WTC11 (cell line): ENCODE data around the gene CARD14. TPM values are rescaled to one million over a fixed set of nuclear protein-coding genes. Genes with fewer than 3 reads are reported as not detected.

ENCODE experiments used
- ATAC-seq: fragments of 200-7000 bp; cut with Tn5 transposase; 2 replicates; pipeline ENCODE4 v1.10.0; 2021; ENCODE audit warnings: mild to moderate bottlenecking, moderate library complexity
- CTCF ChIA-PET: fragments of 300-600 bp; sonication (Branson Sonifier 250); formaldehyde crosslinking; loops from one replicate; lab custom pipeline; 2021; ENCODE audit warnings: antibody characterized with exemption; lab: Charles Lee
- POLR2A ChIA-PET: fragments of 350-600 bp; sonication (Branson Sonifier 250); formaldehyde crosslinking; loops from one replicate; lab custom pipeline; 2021; ENCODE audit warnings: antibody characterized with exemption; lab: Charles Lee
- DNase-seq: peaks from one replicate; pipeline ENCODE4 v3.0.0; 2021; ENCODE audit warnings: low spot score
- H3K27ac Mint-ChIP-seq: 2 replicates; pipeline ENCODE4 v1.8.0; 2021; ENCODE audit warnings: mixed read lengths
- H3K27me3 Mint-ChIP-seq: 2 replicates; pipeline ENCODE4 v1.8.0; 2021; ENCODE audit warnings: low read depth, mild to moderate bottlenecking, moderate library complexity, mixed read lengths
- H3K36me3 Mint-ChIP-seq: 2 replicates; pipeline ENCODE4 v1.8.0; 2021; ENCODE audit warnings: mixed read lengths
- H3K4me1 Mint-ChIP-seq: 2 replicates; pipeline ENCODE4 v1.8.0; 2022; ENCODE audit warnings: mixed read lengths
- H3K4me3 Mint-ChIP-seq: 2 replicates; pipeline ENCODE4 v1.8.0; 2021; ENCODE audit warnings: mild to moderate bottlenecking, moderate library complexity, mixed read lengths
- H3K9me3 Mint-ChIP-seq: 2 replicates; pipeline ENCODE4 v1.8.0; 2021; ENCODE audit warnings: mixed read lengths
- ATF6 ChIP-seq: sonication (generic); formaldehyde crosslinking; IDR thresholded peaks from 2 replicates; pipeline ENCODE4 v1.8.1; 2023; ENCODE audit warnings: mild to moderate bottlenecking, missing genetic modification reagents
- CBFB ChIP-seq: sonication (generic); formaldehyde crosslinking; IDR thresholded peaks from 2 replicates; pipeline ENCODE4 v1.8.1; 2022; ENCODE audit warnings: mild to moderate bottlenecking, low read depth, missing genetic modification reagents
- CREB1 ChIP-seq: sonication (generic); formaldehyde crosslinking; IDR thresholded peaks from 2 replicates; pipeline ENCODE4 v1.8.0; 2023; ENCODE audit warnings: mild to moderate bottlenecking, missing genetic modification reagents
- ETV6 ChIP-seq: sonication (generic); formaldehyde crosslinking; IDR thresholded peaks from 2 replicates; pipeline ENCODE4 v1.8.1; 2022; ENCODE audit warnings: mild to moderate bottlenecking, missing genetic modification reagents
- FOXK1 ChIP-seq: sonication (generic); formaldehyde crosslinking; IDR thresholded peaks from 2 replicates; pipeline ENCODE4 v1.8.0; 2022; ENCODE audit warnings: mild to moderate bottlenecking, moderate library complexity, missing genetic modification reagents
- FOXP1 ChIP-seq: sonication (generic); formaldehyde crosslinking; IDR thresholded peaks from 2 replicates; pipeline ENCODE4 v1.8.0; 2022; ENCODE audit warnings: missing genetic modification reagents, mild to moderate bottlenecking, moderate library complexity, borderline replicate concordance
- HMGXB4 ChIP-seq: sonication (generic); formaldehyde crosslinking; IDR thresholded peaks from 2 replicates; pipeline ENCODE4 v1.8.1; 2023; ENCODE audit warnings: mild to moderate bottlenecking, moderate library complexity, missing genetic modification reagents
- NFYB ChIP-seq: sonication (generic); formaldehyde crosslinking; conservative IDR thresholded peaks from 2 replicates; pipeline ENCODE4 v1.8.0; 2022; ENCODE audit warnings: low read depth, missing genetic modification reagents
- PREB ChIP-seq: sonication (generic); formaldehyde crosslinking; IDR thresholded peaks from 2 replicates; pipeline ENCODE4 v1.8.1; 2022; ENCODE audit warnings: mild to moderate bottlenecking, missing genetic modification reagents, moderate library complexity, borderline replicate concordance
- PRRX2 ChIP-seq: fragments of 250-450 bp; sonication (Bioruptor Pico); IDR thresholded peaks from 2 replicates; pipeline ENCODE4 v1.8.0; 2021; ENCODE audit warnings: mild to moderate bottlenecking
- SMAD3 ChIP-seq: sonication (generic); formaldehyde crosslinking; IDR thresholded peaks from 2 replicates; pipeline ENCODE4 v1.8.0; 2022; ENCODE audit warnings: missing genetic modification reagents, mild to moderate bottlenecking, borderline replicate concordance
- SMAD4 ChIP-seq: sonication (generic); formaldehyde crosslinking; IDR thresholded peaks from 2 replicates; pipeline ENCODE4 v1.8.0; 2022; ENCODE audit warnings: mild to moderate bottlenecking, missing genetic modification reagents
- total RNA-seq: library from RNA; stranded (reverse); gene quantifications from 3 replicates; pipeline ENCODE4 v1.2.3, GENCODE V29; 2021
- TF ChIP-seq, protein P1 (sequence below): sonication (generic); formaldehyde crosslinking; IDR thresholded peaks from 2 replicates; pipeline ENCODE4 v1.8.1; 2023; ENCODE audit warnings: mild to moderate bottlenecking, missing genetic modification reagents, borderline replicate concordance
- TF ChIP-seq, protein P2 (sequence below): fragments of 250-450 bp; sonication (Bioruptor Pico); IDR thresholded peaks from 2 replicates; pipeline ENCODE4 v1.9.0; 2021; ENCODE audit warnings: moderate library complexity, mild to moderate bottlenecking, inconsistent platforms, borderline replicate concordance
- TF ChIP-seq, protein P3 (sequence below): sonication (generic); formaldehyde crosslinking; IDR thresholded peaks from 2 replicates; pipeline ENCODE4 v1.8.0; 2022; ENCODE audit warnings: mild to moderate bottlenecking, missing genetic modification reagents
- TF ChIP-seq, protein P4 (sequence below): sonication (generic); formaldehyde crosslinking; IDR thresholded peaks from 2 replicates; pipeline ENCODE4 v1.8.0; 2022; ENCODE audit warnings: mild to moderate bottlenecking, missing genetic modification reagents

The CARD14 gene
- total RNA-seq, 1 experiment from 2014 or later, result 0.83 TPM

GRCh38 chr17:80217703-80218362 lies 48.0 kb downstream of the CARD14 start:
- ChIA-PET CTCF (no interaction called here), POLR2A (interaction anchor here (0.7 kb wide), 1 partner anchor 33 kb away, joined by 4 read pairs; no protein-coding TSS in a partner anchor)
- TF ChIP-seq PRRX2 (CRISPR knock-in tag) (no peak), PREB (CRISPR knock-in tag) (no peak), ATF6 (CRISPR knock-in tag) (no peak), NFYB (no peak), FOXK1 (no peak), SMAD4 (CRISPR knock-in tag) (no peak), HMGXB4 (CRISPR knock-in tag) (no peak), SMAD3 (CRISPR knock-in tag) (no peak), CBFB (CRISPR knock-in tag) (no peak), ETV6 (no peak), FOXP1 (CRISPR knock-in tag) (no peak), CREB1 (CRISPR knock-in tag) (no peak)
- TF ChIP-seq, protein P1, sequence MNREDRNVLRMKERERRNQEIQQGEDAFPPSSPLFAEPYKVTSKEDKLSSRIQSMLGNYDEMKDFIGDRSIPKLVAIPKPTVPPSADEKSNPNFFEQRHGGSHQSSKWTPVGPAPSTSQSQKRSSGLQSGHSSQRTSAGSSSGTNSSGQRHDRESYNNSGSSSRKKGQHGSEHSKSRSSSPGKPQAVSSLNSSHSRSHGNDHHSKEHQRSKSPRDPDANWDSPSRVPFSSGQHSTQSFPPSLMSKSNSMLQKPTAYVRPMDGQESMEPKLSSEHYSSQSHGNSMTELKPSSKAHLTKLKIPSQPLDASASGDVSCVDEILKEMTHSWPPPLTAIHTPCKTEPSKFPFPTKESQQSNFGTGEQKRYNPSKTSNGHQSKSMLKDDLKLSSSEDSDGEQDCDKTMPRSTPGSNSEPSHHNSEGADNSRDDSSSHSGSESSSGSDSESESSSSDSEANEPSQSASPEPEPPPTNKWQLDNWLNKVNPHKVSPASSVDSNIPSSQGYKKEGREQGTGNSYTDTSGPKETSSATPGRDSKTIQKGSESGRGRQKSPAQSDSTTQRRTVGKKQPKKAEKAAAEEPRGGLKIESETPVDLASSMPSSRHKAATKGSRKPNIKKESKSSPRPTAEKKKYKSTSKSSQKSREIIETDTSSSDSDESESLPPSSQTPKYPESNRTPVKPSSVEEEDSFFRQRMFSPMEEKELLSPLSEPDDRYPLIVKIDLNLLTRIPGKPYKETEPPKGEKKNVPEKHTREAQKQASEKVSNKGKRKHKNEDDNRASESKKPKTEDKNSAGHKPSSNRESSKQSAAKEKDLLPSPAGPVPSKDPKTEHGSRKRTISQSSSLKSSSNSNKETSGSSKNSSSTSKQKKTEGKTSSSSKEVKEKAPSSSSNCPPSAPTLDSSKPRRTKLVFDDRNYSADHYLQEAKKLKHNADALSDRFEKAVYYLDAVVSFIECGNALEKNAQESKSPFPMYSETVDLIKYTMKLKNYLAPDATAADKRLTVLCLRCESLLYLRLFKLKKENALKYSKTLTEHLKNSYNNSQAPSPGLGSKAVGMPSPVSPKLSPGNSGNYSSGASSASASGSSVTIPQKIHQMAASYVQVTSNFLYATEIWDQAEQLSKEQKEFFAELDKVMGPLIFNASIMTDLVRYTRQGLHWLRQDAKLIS (CRISPR knock-in tag), result no peak
- TF ChIP-seq, protein P2, sequence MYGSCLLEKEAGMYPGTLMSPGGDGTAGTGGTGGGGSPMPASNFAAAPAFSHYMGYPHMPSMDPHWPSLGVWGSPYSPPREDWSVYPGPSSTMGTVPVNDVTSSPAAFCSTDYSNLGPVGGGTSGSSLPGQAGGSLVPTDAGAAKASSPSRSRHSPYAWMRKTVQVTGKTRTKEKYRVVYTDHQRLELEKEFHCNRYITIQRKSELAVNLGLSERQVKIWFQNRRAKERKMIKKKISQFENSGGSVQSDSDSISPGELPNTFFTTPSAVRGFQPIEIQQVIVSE (CRISPR knock-in tag), result no peak
- TF ChIP-seq, protein P3, sequence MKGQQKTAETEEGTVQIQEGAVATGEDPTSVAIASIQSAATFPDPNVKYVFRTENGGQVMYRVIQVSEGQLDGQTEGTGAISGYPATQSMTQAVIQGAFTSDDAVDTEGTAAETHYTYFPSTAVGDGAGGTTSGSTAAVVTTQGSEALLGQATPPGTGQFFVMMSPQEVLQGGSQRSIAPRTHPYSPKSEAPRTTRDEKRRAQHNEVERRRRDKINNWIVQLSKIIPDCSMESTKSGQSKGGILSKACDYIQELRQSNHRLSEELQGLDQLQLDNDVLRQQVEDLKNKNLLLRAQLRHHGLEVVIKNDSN (CRISPR knock-in tag), result no peak
- TF ChIP-seq, protein P4, sequence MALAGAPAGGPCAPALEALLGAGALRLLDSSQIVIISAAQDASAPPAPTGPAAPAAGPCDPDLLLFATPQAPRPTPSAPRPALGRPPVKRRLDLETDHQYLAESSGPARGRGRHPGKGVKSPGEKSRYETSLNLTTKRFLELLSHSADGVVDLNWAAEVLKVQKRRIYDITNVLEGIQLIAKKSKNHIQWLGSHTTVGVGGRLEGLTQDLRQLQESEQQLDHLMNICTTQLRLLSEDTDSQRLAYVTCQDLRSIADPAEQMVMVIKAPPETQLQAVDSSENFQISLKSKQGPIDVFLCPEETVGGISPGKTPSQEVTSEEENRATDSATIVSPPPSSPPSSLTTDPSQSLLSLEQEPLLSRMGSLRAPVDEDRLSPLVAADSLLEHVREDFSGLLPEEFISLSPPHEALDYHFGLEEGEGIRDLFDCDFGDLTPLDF (CRISPR knock-in tag), result no peak
- H3K4me1 Mint-ChIP-seq, result peaks cover 5% of the 10 kb centered on the region
- no peak for DNase-seq
- no peak for ATAC-seq
- H3K36me3 Mint-ChIP-seq, result peaks cover 7% of the 10 kb centered on the region
- no peak overlapping the region for H3K4me3 Mint-ChIP-seq
- H3K27me3 Mint-ChIP-seq, result no peaks in the 10 kb centered on the region
- no peak overlapping the region for H3K27ac Mint-ChIP-seq
- H3K9me3 Mint-ChIP-seq, result no peaks in the 10 kb centered on the region
